HG02943 (cell line): ENCODE measurements around the gene PRR14L.

Experiments
- ATAC-seq: cut with Tn5 transposase; IDR thresholded peaks from one replicate; pipeline ENCODE4 v1.9.1; 2021; ENCODE audit warnings: mild to moderate bottlenecking, low read depth, moderate library complexity; ENCODE audit not compliant: unreplicated experiment

The PRR14L gene

DNA sequence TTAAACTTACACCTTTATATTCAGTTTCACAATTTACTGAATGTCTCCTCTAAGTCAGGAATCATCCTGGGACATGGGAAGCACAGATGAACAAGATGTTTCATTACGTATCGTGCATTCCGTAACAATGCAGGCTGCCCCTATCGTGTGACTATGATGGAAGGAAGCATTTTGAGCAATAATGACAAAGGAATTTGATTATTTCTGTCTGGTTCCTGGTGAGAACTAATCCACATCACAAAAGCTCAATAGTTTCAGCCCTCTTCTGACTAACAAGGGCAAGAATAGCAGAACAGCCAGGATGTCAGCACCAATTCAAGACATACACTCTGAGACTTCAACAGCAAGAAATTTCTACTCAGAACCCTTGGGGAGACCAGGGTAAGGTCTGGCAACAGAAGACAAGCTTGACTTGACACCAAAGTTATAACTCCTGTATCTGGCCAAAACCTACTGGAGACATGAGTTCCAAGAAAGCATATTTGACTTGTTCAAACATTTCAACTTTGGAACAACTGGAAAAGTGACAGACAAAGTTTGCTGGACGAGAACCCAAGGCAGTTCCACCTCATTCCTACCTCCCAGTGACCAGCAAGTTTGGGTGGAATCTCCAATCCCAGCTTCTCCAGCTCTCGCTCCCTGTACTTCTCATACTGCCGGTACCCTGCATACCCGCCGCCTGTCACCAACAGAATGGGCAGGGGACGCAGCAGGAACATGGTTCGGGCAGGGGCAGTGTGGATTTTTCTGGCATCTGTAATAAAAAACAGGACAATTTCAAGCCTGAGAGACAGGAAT is 102.2 kb downstream of the PRR14L start:
- ATAC-seq, result no peak

DNA sequence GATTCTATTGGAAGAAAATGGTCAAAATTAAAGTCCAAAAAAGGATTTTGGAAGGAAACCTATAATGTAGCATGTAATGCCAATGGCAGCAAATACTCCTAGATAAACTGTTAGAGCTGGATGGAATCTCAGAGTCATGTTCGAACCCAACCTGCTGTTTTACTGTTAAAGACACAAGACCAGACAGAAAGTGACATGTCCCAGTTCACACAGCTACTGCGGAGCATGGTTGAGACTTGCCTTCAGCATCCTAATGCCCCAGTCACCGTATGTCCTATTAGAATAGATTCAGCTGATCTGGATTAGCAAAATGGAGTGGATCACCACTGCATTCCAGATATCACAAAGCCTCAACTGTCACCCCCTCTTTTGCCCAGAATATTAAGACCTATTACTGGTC is 102.9 kb downstream of the PRR14L start:
- ATAC-seq, result no peak

DNA sequence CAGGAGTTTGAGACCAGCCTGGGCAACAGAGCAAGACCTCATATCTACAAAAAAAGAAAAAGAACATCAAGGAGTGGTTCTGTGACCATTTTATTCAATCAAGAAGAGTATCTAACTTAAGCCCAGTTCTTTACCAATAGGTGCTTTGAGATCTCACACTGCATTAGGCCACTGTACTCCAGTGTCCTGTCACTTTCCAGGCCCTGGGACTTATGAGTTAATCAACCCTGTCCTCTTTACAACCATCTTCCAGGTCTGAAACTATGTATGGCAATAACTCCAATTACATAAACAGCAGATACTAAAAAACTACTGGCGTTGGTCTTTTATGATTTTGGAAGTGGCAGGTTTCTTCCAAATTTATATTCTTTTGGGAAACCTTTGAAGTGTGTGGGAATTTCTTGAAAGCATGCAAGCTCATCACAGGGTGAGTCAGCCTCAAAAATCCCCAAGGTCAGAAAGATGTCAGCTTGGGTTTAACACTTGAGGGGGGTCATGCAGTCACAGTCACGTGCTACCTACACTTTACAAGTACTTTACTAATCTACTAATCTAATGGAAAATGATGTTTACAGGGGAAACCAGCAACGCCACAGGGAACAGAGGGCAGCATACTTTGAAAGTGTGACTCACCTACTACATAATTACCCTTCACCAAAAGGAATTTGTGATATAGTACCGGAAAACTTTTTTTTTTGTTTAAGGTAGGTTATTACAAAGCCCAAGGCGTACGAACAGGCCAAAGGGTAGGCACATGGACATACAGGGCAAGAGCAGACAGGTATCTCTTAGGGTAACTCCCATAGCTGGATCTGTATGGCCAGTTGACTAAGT is 103.5 kb downstream of the PRR14L start:
- ATAC-seq, result no peak

DNA sequence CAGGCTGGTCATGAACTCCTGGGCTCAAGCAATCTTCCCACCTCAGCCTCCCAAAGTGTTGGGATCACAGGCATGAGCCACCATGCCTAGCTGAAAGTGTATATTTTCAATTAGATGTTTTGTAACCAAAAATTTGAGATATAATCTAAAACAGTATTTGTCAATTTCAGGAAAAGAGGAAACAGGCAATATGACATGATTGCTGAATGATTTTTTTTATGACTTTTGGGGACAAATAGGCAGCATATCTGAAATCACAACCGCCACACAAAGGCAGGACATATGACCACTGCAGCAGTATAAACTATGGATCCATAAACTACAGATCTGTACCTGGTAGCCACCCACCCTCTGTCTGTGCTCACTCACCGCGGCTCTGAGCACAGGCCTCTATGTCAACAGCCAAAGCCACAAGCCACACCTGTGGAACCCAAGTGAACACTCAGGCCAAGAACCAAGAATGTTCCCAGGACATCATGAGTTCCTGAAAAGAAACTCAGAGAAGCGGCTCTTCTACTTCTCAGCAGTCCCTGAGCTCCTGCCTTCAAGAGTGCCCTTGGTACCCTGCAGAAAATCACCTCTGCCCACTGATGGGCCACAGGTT is 110.4 kb downstream of the PRR14L start:
- ATAC-seq, result no peak

DNA sequence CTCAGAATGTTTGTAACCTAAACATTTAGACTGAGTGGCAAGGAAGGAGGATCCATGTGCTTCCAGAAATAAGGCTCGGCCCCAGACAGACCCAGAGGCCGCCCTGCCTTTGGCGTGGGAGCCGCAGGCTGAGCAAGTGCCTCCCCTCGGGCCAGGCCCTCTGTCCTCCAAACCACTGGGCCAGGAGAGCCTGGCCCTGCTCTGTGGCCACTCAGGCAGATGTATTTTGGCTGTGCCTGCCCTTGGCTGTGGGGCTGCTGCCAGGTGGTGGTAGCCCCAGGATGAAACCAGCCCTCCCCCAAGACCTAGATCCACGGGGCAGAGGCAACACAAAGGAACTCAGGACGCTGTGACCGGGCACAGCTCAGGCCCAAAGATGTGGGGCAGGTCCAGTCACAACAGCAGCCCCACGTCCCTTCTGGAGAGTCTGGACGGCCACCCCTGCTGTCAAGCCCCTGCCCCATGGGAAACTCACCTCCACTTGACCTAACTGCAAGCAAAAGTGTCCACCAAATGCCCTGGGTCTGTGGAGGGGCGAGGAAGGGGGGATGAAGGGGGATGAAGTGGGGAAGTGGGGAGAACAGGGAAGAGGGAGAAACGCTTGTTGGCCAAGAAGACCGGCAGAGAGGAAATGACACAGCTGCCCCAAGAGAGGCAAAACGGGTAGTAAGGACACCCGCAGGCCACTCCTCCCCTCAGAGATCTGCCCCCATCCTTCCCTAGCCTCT is 111.9 kb downstream of the PRR14L start:
- ATAC-seq, result no peak

DNA sequence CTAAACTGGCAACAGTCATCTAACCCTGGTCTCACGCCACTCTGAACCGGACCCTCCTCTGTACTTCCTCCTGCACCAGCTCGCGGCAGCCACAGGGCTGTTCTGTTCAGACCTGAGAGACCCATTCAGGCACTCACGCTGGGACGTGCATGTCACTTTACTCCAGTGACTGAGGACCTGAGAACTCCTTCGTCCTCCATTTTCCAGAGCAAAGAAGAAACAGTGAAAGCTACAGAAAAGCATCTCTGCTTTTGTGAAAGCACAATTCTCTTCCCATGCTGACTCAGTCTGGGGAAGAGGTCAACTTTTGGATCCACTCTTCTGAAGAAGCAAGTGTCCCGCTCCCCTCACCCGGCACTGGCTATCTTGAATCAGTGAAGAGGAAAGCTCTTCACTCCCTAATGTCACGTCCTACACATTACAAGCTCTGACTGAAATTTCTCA is 112.5 kb downstream of the PRR14L start:
- peak; percentile 51 for ATAC-seq

DNA sequence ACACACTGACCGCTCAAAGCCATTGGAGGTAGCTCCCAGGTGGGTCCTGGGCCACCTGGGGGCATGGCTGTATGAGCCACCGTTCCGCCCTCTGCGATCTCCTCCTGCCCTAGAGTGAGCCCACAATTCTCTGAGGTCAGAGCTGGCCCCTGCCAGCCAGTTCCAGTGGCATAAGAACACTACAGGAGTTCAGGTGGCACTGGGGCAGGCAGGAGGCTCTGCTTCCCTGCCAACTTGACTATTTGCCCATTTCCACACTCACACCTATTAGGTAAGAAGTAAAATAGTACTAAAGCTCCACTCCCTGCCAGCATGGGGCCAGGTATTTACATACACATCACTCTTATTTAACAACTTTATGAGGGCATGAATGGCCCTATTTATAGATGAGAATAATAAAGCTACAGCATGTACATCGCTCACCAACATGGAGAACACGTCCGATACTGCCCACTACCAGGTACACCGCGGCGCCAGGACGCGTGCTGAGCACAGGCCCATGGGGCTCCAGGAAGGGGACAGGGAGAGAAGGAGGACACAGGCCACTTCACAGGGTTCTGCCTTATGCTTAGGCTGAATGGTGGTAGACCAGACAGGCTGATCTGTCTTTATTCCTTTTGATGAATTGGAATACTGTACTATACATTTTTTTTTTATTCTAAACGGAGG is 114.2 kb downstream of the PRR14L start:
- ATAC-seq, result no peak

DNA sequence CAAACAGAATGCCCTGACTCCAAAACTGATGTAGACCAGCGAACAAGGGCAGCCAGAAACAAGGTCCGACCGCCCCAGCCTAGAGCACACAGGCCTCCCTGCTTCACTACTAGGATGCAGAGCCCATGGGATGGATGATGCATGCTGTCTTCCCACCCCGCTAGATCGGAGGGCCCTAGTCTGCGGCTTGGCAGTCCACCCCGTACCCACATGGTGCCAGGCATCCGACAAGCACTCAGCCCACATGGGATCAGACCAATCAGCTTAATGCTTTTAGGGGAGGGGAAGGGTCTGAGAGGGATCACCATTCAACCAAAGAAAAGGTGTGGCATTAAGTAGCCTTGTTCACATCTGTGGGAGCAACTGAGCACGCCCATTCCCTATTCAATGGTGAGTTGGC is 118.5 kb downstream of the PRR14L start:
- ATAC-seq, result no peak
